Medulla oblongata (tissue), 1 donor: ENCODE measurements around the gene RAB17.

Experiments
- DNase-seq: peaks from one replicate; pipeline ENCODE4 v3.0.0-alpha.2; 2015; ENCODE audit errors: extremely low spot score

Gene RAB17

DNA sequence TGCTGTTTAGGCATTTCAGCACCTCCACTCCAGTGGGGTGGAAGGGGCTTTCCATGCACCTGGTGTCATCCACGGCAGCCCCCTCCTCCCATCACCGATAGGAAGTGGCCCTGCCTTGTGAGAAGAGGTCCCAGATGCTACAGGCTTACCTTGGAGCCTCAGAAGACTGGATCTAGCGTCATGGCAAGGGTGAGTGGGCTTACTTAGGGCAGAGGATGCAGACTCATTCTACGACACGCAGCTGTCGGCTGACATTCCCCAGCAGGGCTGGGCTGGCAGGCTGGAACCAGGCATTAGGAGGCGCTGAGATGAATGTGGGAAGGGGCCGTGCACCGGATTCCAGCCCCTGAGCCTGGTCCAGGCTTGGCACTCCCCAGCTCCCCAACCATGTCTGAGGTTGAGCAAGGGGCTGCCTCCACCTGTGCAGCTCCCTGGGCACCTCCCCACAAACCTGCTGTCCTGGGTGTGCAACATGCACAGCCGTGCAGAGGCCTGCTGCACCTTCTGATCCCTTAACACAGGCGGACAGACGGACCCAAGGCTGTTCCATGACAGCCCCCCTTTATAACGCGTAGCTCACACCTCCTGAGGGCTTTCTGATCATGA is 25.9 kb downstream of the RAB17 start:
- no peak for DNase-seq

DNA sequence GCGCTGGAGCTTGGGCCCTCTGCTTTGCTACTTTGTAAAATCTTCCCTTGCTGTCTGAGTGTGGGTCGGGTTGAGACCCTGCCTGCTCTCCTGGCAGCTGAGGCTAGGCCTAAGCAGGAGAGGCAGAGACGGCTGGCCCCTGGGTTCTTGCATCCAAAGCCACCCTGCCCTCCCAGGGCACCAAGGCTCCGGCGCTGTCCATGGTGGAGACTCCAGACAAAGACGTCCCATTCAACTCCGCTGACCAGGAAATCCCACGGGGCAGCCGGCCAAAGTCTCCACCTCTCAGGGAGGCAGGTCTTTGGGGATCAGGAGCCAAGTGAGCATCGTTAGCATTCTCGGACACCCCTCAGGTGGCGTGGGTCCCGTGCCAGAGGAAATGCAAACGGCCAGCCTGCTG is 26.7 kb downstream of the RAB17 start:
- no peak for DNase-seq

DNA sequence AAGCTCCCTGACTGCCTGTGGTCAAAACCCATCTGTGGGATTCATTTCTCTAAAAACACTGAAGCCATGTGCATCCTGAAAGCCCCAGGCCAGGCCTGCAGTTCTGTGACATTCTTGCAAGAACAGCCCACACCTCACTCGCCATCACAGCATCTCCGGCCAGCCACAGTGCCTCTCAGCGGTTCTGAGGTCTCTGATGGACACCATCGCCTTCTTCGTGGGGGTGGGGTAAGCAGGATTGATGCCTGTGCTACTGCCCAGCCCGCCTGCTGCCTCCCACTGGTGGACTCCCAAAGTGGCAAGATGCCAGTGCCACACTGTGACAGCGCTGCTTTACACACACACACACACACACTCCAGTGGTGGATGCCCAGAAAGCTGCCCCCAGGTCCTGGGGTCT is 29.3 kb downstream of the RAB17 start:
- DNase-seq = no peak

GRCh38 chr2:237558961-237559641 is 31.4 kb downstream of the RAB17 start:
- DNase-seq = peak; percentile 36

DNA sequence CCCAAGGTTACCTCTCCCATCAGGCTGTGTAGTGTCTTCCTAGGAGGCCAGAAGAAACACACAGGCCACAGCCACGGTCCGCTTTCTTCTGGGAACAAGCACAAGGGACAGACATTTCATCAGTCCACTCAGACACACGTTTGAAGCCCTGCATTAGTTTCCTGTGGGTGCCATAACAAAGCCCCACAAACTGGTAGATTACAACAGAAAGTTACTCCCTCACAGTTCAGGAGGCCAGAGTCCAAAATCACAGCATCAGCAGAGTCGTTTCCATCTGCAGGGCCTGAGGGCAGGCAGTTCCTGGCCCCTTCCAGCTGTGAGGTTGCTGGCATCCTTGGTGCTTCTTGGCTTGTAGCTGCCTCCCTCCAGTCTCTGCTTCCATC is 32.9 kb downstream of the RAB17 start:
- DNase-seq = no peak

GRCh38 chr2:237556773-237557632 is 33.5 kb downstream of the RAB17 start:
- DNase-seq = no peak

- no peak for DNase-seq
These were observed 35.0 kb downstream of the RAB17 start for GRCh38 chr2:237555560-237555959.

DNA sequence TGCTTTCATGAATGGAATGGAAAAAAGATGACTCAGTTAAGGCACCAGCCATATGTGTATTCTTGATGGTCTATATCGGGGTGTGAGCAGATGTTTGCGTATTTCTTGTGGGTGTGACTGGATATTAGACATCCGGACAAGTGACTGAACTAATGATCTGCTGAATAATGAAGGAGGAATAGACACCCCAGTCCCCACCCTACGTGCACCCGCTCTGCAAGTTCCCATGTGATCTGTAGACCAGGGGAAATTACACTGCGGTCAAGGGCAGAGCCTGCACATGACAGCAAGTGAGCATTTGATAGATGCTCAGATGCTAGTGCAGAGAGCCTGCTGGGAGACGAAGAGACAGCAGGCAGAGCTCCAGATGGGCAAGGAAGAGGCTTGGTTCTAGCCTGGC is 36.6 kb downstream of the RAB17 start:
- DNase-seq = no peak

- no peak for DNase-seq
These were observed 37.6 kb downstream of the RAB17 start for GRCh38 chr2:237552908-237553307.

GRCh38 chr2:237551071-237551574 is 39.4 kb downstream of the RAB17 start:
- DNase-seq = no peak

- DNase-seq = no peak
These were observed 40.7 kb downstream of the RAB17 start for GRCh38 chr2:237549643-237550415.

- DNase-seq = no peak
These were observed 41.3 kb downstream of the RAB17 start for GRCh38 chr2:237549216-237549615.

GRCh38 chr2:237547841-237548416 is 42.6 kb downstream of the RAB17 start:
- no peak for DNase-seq

GRCh38 chr2:237546876-237547395 is 43.6 kb downstream of the RAB17 start:
- DNase-seq = no peak

GRCh38 chr2:237546040-237546875 is 44.3 kb downstream of the RAB17 start:
- no peak for DNase-seq

GRCh38 chr2:237542001-237542704 is 48.4 kb downstream of the RAB17 start:
- DNase-seq = no peak

- DNase-seq = no peak
These were observed 49.3 kb downstream of the RAB17 start for GRCh38 chr2:237541243-237541642.

GRCh38 chr2:237540823-237541222 is 49.7 kb downstream of the RAB17 start:
- no peak for DNase-seq

- DNase-seq = no peak
These were observed 50.2 kb downstream of the RAB17 start for GRCh38 chr2:237540223-237540775.
